ENCODE results near the gene NEMP1. TPM values are rescaled to one million over a fixed set of nuclear protein-coding genes. Genes with fewer than 3 reads are reported as not detected.
A peak's percentile ranks its signal among the peaks of the same experiment; 100 is the strongest.

The NEMP1 gene
- total and polyA plus RNA-seq, 2 of the 13 experiments (the other 11 are each of a cell fraction or from before 2014, with no cell fraction given) = 11.4 to 12.9 TPM

DNA sequence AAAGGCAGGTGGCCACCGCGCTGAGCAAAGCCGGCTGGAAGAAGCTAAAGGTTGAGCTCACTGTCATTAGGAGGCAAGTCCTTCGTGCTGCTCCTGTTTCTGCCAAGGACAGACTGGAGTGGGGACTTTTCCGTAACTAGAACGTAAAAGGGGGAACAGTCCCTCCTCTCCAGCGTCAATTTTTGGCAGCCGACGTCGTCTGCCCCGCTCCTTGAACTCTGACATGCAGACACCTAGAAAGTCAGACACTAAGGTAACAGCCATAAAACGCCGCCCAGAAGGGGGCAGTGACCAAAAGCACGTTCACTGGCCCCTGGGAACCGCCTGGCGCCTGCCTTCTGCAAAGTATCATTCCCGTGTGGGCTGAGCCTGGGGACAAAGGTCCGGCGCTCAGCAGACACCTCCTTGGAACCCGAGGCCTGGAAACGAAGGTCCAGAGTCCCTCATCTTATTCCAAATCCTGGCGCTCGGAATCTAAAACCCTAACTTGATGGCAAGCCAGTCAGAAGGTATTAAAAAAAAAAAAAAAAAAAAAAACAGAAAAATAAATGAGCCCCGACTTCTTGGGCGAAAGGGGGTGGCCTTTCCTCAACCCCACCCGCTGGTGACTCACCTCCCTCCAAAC lies 48.6 kb upstream of the NEMP1 start (continued):
- no peak for TF ChIP-seq CBFB (CRISPR knock-in tag; IDR thresholded peaks at IDR 0.05)
- TF ChIP-seq, protein P1, sequence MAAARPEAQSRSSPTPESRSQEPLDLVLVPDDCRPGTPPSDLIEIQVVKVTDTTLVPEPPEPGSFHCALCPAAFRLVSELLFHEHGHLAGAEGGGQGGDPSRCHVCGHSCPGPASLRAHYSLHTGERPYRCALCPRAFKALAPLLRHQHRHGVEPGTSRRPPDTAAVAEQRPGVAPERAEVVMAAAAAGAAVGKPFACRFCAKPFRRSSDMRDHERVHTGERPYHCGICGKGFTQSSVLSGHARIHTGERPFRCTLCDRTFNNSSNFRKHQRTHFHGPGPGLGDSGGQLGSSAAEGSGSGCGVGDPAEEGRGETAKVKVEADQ (CRISPR knock-in tag; IDR thresholded peaks at IDR 0.05; ENCODE audit: borderline replicate concordance) = 0 out of 2 replicates have a peak, but pooled peaks have one; percentile 42
- no peak for TF ChIP-seq CHCHD3 (CRISPR knock-in tag; IDR thresholded peaks at IDR 0.05)
- no peak for TF ChIP-seq ZNF136 (CRISPR knock-in tag; IDR thresholded peaks at IDR 0.05; ENCODE audit: low read depth)
- no peak for TF ChIP-seq ZNF678 (CRISPR knock-in tag; IDR thresholded peaks at IDR 0.05)
- TF ChIP-seq, protein P2, sequence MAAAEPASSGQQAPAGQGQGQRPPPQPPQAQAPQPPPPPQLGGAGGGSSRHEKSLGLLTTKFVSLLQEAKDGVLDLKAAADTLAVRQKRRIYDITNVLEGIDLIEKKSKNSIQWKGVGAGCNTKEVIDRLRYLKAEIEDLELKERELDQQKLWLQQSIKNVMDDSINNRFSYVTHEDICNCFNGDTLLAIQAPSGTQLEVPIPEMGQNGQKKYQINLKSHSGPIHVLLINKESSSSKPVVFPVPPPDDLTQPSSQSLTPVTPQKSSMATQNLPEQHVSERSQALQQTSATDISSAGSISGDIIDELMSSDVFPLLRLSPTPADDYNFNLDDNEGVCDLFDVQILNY (CRISPR knock-in tag; conservative IDR thresholded peaks at IDR 0.05) = no peak
- TF ChIP-seq, protein P3, sequence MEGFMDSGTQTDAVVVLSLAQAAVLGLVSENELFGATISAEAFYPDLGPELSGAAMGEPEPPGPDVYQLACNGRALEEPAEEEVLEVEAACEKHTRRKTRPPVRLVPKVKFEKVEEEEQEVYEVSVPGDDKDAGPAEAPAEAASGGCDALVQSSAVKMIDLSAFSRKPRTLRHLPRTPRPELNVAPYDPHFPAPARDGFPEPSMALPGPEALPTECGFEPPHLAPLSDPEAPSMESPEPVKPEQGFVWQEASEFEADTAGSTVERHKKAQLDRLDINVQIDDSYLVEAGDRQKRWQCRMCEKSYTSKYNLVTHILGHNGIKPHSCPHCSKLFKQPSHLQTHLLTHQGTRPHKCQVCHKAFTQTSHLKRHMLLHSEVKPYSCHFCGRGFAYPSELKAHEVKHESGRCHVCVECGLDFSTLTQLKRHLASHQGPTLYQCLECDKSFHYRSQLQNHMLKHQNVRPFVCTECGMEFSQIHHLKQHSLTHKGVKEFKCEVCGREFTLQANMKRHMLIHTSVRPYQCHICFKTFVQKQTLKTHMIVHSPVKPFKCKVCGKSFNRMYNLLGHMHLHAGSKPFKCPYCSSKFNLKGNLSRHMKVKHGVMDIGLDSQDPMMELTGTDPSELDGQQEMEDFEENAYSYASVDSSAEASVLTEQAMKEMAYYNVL (CRISPR knock-in tag; IDR thresholded peaks at IDR 0.05; ENCODE audit: borderline replicate concordance) = 0 out of 2 replicates have a peak, but pooled peaks have one; percentile 25
- no peak for TF ChIP-seq MTF2 (CRISPR knock-in tag; IDR thresholded peaks at IDR 0.05; ENCODE audit: borderline replicate concordance)
- no peak for TF ChIP-seq ZNF616 (CRISPR knock-in tag; IDR thresholded peaks at IDR 0.05; ENCODE audit: low read depth)
- TF ChIP-seq, protein P4, sequence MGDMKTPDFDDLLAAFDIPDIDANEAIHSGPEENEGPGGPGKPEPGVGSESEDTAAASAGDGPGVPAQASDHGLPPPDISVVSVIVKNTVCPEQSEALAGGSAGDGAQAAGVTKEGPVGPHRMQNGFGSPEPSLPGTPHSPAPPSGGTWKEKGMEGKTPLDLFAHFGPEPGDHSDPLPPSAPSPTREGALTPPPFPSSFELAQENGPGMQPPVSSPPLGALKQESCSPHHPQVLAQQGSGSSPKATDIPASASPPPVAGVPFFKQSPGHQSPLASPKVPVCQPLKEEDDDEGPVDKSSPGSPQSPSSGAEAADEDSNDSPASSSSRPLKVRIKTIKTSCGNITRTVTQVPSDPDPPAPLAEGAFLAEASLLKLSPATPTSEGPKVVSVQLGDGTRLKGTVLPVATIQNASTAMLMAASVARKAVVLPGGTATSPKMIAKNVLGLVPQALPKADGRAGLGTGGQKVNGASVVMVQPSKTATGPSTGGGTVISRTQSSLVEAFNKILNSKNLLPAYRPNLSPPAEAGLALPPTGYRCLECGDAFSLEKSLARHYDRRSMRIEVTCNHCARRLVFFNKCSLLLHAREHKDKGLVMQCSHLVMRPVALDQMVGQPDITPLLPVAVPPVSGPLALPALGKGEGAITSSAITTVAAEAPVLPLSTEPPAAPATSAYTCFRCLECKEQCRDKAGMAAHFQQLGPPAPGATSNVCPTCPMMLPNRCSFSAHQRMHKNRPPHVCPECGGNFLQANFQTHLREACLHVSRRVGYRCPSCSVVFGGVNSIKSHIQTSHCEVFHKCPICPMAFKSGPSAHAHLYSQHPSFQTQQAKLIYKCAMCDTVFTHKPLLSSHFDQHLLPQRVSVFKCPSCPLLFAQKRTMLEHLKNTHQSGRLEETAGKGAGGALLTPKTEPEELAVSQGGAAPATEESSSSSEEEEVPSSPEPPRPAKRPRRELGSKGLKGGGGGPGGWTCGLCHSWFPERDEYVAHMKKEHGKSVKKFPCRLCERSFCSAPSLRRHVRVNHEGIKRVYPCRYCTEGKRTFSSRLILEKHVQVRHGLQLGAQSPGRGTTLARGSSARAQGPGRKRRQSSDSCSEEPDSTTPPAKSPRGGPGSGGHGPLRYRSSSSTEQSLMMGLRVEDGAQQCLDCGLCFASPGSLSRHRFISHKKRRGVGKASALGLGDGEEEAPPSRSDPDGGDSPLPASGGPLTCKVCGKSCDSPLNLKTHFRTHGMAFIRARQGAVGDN (CRISPR knock-in tag; IDR thresholded peaks at IDR 0.05) = peak; percentile 80
- TF ChIP-seq, protein P5, sequence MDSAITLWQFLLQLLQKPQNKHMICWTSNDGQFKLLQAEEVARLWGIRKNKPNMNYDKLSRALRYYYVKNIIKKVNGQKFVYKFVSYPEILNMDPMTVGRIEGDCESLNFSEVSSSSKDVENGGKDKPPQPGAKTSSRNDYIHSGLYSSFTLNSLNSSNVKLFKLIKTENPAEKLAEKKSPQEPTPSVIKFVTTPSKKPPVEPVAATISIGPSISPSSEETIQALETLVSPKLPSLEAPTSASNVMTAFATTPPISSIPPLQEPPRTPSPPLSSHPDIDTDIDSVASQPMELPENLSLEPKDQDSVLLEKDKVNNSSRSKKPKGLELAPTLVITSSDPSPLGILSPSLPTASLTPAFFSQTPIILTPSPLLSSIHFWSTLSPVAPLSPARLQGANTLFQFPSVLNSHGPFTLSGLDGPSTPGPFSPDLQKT (CRISPR knock-in tag; IDR thresholded peaks at IDR 0.05; ENCODE audit: borderline replicate concordance) = no peak
- no peak for TF ChIP-seq ZNF44 (CRISPR knock-in tag; IDR thresholded peaks at IDR 0.05)
- TF ChIP-seq ZBTB21 (CRISPR knock-in tag; IDR thresholded peaks at IDR 0.05) = no peak
- no peak for TF ChIP-seq TEAD2 (CRISPR knock-in tag; IDR thresholded peaks at IDR 0.05)
- TF ChIP-seq ZSCAN20 (CRISPR knock-in tag; IDR thresholded peaks at IDR 0.05; ENCODE audit: borderline replicate concordance) = no peak
- no peak for TF ChIP-seq ELF1 (CRISPR knock-in tag; IDR thresholded peaks at IDR 0.05)
- no peak for TF ChIP-seq ZNF883 (CRISPR knock-in tag; IDR thresholded peaks at IDR 0.05; ENCODE audit: not compliant biosample characterization)
- no peak for TF ChIP-seq KLF11 (CRISPR knock-in tag; IDR thresholded peaks at IDR 0.05)
- TF ChIP-seq RFX5 (IDR thresholded peaks at IDR 0.05; ENCODE audit: low read depth, low read length) = no peak
- TF ChIP-seq, protein P6, sequence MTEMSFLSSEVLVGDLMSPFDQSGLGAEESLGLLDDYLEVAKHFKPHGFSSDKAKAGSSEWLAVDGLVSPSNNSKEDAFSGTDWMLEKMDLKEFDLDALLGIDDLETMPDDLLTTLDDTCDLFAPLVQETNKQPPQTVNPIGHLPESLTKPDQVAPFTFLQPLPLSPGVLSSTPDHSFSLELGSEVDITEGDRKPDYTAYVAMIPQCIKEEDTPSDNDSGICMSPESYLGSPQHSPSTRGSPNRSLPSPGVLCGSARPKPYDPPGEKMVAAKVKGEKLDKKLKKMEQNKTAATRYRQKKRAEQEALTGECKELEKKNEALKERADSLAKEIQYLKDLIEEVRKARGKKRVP (CRISPR knock-in tag; IDR thresholded peaks at IDR 0.05) = no peak

All from HepG2 (cell line).